Central memory CD4-positive, alpha-beta T cell (primary cell): ENCODE results near the gene SCAP.
"Not testable (repeated sequence)": the region's sequence is repeated elsewhere in the genome, so short reads cannot be mapped to it uniquely, and the experiment has no call there.

Experiments
- DNase-seq: peaks from one replicate; pipeline ENCODE4 v3.0.0; 2022

The SCAP gene

DNA sequence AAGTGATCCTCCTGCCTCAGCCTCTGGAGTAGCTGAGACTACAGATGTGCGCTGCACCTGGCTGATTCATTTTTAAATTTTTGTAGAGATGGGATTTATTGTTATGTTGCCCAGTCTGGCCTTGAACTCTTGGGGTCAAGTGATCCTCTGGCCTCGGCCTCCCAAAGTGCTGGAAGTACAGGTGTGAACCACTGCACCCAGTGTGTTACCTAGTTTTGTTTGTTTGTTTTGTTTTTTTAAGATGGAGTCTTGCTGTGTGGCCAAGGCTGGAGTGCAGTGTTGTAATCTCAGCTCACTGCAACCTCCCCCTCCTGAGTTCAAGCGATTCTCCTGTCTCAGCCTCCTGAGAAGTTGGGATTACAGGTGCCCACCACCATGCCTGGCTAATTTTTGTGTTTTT is 82.8 kb downstream of the SCAP start:
- DNase-seq: no peak

DNA sequence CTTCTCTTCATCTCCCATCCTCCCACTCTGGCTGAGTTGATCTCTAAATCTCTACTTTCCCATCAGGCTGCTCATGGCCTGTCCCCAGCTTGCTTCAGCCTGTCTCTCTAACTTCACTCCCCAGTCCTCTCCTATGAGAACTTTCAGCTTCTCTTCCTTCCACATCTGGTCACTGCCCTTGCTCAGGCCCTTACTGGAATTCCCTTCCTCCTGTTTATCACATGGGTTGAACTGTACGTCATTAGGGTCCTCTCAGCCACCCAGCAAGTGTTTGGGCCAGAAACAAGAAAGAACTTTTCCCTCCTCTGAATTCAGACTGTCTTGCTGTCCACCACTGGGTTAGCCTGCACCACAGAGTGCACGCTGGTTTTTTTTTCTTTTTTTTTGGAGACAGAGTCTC is 89.9 kb downstream of the SCAP start:
- DNase-seq: no peak

DNA sequence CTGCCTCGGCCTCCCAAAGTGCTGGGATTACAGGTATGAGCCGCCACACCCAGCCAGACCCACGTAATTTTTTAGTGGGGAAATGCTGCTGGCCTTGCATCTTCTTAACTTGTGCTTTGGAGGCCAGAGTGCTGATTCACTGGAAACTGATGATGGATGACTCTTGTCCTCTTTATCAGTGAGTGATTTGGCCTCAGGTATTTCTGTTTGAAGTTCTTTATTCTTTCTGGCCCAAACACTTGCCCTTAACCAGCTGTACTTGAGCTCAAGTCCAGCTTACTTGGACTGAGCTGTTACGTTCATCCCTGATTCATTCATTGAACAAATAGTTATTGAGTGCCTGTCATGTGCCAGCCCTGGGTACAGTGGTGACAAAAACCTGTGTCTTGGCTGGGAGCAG is 90.7 kb downstream of the SCAP start:
- DNase-seq: no peak

DNA sequence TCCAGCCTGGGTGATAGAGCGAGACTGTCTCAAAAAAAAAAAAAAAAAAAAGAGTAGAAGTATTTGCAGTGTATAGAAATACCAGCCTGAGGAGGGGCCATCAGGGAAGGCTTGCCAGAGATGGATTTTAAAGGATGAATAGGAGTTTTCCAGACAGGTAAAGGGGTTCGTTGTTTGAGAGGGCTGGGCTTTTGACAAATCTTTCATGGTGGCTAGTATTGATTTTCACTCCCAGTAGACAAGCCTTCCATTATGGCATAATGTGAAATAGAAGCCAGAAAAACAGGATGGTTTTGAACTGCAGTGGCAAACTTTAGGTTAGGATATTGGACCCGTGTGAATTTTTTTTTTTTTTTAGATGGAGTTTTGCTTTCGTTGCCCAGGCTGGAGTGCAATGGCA is 91.3 kb downstream of the SCAP start:
- no peak for DNase-seq

DNA sequence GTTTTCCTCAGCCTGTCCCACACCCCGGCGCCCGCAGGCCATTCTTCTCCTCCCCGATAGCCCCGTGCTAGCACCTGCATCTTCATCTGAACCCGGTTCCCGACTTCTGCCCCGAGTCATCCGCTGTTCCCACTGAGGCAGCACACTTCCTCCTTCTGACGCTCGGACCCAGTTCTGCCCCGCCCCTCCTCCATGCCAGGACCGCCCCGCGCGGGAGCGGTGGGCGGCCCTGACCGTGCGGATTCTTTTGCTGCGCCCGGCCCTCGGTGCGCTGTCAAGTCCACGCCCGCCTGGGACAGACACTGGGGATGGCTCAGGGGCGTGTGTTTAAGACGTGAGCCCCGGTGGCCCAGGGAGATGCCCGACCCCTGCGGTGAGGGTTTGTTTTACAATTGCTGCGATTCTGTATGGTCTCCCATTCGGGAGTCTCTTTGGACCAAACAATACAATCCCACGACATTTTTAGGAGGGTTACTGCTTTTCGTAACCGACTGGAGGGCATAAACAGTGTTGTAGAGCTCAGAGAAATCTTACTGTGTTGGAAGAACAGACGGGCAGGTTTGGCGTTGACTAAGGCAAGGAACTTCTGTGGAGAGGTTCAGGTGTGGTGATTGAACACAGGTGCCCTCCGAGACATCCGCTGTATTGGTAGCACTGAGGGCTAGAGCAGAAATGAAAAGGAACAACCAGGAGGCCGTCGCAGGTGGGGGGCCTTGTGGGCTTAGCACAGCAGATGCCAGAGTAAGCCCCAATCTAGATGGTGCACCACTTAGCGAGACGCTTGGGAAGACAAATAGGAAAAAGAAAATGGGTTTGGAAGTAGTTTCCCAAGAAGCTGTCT is 94.2 kb downstream of the SCAP start:
- no peak for DNase-seq

DNA sequence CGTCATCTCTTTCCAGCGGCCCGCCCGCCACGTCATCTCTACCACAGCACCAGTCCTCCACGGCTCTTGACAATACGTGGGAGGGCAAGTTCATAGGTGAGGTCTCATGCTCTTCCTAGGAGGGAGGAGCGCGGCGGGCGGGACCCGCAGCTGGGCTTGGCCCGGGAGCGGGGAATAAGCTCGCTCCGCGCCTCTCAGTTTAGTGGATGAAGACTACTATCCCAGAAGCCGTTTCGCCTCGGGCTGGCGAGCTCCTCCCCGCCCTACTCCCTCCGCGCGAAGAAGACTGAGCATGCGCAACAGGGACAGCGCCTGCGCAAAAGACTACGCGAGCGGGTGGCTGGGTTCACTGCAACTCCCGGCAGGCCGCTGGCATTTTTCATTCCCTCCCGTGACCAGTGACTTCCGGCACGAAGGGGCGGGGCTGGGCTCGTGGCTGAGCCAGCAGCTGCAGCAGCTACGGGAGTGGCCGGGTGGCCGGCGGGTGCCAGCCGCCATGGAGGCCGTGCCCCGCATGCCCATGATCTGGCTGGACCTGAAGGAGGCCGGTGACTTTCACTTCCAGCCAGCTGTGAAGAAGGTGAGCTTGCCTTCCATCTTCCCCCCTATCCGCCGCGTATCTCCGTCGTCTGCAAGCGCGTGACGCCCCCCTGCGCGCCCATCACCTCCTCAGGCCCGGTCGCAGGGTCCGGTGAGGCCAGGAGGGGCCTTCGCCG is 95.0 kb downstream of the SCAP start, which contains the start of gene PTPN23:
Gene PTPN23 (plus strand): TSS at position 421 of the 716 bp plus-strand sequence. CDS start 76 bp downstream, at position 497.
- DNase-seq: peak; percentile 98

DNA sequence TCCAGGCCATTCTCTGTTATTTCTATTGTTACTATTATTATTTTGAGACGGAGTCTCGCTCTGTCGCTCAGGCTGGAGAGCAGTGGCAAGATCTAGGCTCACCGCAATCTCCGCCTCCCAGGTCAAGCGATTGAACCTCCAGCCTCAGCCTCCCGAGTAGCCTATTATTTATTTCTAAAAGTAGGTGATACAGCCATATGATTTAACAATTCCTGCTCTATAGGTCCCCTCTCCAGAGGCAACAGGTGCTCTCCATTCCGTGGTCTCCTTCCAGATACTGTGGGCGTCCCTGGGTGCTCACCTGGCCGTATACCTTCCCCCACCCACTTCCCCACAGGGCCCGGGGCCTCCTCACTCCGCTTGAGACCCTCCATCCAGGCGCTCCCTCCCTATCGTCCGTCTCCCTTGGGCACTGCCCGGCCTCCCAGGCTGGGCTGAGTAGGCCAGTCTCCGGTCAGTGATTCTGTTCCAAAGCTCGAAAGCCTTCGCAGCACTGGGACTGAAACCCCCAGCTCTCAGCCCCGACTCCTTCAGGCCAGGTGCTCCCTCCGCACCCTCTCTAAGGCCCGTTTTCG is 95.6 kb downstream of the SCAP start:
- DNase-seq: no peak

DNA sequence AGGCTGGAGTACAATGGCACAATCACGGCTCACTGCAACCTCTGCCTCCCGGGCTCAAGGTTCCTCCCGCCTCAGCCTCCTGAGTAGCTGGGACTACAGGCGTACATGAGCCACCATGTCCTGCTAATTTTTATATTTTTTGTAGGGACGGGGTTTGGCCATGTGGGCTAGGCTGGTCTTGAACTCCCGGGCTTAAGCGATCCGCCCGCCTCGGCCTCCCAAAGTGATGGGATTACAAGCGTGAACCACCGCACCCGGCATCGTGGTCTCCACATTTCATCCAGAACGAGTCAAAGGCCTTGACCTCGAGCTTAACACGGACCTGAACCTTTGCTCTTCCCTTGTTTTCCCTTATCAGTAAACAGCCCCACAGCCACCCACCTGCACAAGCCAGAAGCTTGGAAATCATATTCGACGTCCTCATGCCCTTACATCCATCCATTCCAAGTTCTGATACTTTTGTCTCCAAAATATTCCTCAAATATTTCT is 96.3 kb downstream of the SCAP start:
- no peak for DNase-seq

DNA sequence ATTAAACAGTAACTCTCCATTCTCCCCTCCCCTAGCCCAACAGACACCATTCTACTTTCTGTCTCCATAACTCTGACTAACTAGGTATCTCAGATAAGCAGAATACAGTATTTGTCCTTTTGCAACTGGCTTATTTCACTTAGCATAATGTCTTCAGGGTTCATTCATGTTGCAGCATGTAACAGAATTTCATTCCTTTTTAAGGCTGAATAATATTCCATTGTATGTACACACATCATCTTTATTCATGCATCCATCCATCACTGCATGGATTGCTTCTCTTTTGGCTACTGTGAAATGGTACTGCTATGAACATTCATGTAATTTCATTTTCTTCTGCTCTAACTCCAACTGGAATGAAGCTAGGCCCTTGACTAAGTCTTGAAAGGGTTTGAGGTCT is 96.9 kb downstream of the SCAP start:
- no peak for DNase-seq

DNA sequence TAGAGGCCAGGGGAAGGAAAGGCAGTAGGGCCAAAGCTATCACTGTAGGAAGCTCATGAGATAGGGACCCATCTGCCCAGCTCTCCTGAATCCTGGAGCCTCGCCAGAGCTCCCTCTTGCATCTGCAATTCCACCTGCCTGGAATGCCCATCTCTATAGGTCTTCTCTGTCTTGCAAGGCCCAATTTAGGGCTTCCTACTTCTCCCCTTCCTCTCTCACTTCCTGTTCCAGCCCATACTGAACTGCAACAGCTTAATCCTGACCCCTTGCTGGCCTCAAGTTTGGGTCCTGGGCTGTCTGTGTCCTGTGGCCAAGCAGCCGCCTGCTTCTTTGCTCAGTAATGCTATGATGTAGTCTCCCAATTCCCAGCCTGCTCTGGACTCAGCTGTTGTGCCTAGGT is 98.6 kb downstream of the SCAP start:
- no peak for DNase-seq

DNA sequence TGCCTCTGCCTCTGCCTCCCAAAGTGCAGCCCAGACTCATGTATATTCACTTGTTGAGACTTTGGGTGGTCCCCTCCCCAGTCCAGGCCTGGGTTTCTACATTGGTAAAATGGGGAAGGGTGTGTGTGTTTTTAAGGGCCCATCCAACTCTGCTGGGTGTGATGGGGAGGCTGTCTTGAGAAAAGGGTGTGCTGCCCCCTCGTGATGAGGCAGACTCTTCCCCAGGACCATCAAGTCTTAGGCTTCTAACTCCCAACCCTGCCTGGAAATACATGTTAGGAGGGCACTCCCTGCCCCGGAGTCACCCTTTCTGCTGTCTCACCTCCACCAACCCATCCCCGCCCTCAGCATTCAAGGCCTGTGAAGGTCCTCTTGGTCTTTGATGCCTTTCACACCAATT is 99.3 kb downstream of the SCAP start:
- no peak for DNase-seq

DNA sequence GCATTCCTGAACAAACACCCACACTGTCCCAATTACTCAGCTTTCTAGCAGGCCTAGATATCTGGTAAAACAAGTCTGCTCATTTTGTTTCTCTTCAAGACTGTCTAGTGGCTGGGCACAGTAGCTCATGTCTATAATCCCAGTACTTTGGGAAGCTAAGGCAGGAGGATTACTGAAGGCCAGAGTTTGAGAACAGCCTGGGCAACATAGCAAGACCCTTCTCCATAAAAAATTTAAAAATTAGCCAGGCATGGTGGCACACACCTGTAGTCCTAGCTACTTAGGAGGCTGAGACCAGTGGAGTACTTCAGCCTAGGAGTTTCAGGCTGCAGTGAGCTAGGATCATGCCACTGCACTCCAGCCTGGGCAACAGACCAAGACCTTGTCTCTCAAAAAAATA is 101.2 kb downstream of the SCAP start:
- DNase-seq: no peak

DNA sequence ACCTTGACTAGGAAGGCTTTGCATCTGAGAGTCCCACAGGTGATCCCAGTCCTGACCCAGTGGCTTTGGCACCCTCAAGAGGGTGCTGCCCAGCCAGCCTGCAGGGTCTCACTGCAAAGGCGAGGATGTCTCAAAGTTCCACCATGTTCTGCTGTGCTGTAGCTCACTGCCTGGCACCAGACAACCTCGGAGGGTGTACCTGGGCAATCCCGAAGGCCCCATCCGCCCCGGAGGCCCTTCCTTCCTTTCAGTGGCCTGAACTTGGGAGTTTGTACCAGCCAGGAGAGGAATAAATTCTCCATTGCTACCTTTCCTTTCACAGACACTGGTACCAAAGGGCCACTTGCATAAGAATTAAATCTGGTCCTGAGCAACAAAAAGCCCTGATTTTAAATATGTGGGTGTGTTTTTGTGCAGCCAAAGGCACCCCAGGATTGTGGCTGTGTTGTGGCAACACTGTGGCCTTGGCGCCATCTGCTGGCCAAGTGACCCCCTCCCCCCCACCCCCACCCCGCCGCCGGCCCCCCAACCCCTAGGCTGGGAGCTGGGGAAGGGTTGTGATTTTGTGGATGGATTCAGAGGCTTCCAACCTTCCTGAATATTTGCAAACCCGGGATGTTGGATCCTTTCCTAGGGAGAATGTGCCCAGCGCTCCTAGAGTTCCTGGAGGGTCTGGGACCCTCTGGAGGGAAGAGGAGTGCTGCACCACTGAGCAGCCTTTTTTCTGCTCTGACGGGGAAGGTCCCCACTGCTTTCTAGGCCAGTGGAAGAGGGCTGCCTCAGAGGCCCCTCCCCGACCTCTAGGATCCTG is 104.6 kb downstream of the SCAP start:
- peak; percentile 6 for DNase-seq

DNA sequence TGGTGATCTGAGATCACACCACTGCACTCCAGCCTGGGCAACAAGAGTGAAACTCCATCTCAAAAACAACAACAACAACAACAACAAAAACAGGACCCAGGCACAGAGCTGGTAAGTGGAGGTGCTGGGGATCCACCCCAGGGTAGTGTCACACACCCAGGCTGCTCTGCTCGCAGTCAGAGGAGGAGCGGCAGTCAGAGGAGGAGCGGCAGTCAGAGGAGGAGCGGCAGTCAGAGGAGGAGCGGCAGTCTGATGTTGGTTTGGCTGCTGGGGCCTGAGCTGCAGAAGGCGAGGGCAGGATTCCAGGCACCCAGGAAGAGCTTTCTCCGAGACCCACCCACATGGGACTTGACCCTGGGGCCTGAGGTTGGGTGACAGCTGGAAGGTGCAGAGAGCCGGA is 105.7 kb downstream of the SCAP start:
- not testable (repeated sequence) for DNase-seq

DNA sequence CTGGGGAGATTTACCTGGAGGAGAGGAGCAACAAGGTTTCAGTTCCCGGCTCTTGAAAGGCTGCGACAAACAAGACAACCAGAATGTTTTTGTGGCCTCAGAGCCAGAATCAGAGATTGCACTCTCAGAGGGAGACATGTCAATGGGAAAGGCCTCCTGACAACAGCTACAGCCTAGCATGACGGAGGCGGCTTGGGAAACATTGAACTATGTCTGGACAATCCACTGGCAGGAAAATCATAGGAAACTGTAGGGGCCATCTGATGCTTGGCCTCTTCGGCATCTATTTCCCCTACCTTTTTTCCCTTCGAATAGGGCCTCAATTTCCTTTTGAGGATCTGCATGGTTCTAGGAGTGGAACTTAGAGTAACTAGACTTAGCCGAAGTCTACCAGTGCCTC is 108.1 kb downstream of the SCAP start:
- DNase-seq: no peak

DNA sequence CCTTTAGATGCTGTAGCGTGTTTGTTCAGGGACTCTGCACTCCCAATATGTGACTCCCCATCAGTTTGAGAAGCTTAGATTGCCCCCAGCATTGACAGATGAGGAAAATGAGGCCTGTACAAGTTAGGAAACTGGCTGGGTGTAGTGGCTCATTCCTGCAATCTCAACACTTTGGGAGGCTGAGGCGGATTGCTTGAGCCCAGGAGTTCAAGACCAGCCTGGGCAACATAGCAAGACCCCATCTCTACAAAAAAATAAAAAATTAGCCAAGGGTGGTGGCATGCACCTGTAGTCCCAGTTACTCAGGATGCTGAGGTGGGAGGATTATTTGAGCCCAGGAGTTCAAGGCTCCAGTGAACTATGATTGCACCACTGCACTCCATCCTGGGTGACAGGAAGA is 108.9 kb downstream of the SCAP start:
- DNase-seq: no peak

DNA sequence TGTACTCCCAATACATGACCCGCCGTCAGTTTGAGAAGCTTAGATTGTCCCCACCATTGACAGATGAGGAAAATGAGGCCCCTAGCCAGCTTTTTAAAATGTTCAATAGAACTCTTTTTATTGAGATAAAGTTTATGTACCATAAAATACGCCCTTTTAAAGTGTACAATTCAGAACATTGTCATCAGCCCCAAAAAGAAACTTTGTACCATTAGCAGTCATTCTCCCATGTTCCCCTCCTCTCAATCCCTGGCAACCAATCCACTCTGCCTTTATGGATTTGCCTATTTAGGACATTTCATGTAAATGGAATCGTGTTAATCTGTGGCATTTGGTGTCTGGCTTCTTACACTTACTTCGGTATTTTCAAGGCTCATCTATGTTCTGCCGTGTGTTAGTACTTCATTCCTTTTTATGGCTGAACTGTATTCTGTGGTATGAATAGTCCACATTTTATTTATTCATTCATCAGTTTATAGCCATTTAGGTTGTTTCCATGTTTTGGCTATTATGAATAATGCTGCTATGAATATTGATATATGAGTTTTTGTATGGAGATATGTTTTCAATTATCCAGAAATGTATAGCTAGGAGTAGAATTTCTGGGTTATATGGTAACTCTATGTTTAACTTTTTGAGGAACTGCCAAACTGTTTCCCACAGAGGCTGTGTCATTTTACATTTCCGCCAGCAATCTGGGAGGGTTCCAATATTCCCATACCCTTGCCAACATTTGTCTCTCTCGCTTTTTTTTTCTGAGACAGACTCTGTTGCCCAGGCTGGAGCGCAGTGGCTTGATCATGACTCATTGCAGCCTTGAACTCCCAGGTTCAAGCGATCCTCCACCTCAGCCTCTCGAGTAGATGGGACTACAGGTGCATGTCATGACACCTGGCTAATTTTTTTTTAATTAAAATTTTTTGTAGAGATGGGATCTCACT is 110.3 kb downstream of the SCAP start:
- DNase-seq: no peak
